Hepatocyte (in vitro differentiated cells): Measurements from ENCODE around the gene FAM53C.
"Not testable (repeated sequence)": the region's sequence is repeated elsewhere in the genome, so short reads cannot be mapped to it uniquely, and the experiment has no call there.

ENCODE experiments used
- CTCF ChIP-seq: fragments of 200-600 bp; sonication (generic); IDR thresholded peaks from 2 replicates; pipeline ENCODE4 v1.5.1; 2016; ENCODE audit warnings: antibody characterized with exemption, mild to moderate bottlenecking; ENCODE audit not compliant: poor library complexity
- EZH2 ChIP-seq: fragments of 200-600 bp; sonication (generic); IDR thresholded peaks from 2 replicates; pipeline ENCODE4 v1.6.1; 2016; ENCODE audit warnings: antibody characterized with exemption, mild to moderate bottlenecking, borderline replicate concordance

DNA sequence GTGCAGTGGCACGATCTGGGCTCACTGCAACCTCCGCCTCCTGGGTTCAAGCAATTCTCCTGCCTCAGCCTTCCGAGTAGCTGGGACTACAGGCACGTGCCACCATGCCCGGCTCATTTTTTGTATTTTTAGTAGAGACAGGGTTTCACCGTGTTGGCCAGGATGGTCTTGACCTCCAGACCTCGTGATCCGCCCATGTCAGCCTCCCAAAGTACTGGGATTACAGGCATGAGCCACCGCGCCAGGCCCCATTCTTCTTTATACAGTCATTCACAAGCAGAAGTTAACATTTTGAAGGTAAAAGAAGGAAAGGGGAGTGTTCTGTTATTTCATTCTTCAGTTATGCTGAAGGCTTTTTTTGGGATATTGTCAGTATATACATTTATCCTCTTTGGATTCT lies 51.8 kb downstream of the FAM53C start:
- TF ChIP-seq EZH2, CTCF: not testable (repeated sequence)
